ENCODE results near the gene KIRREL3. TPM values are rescaled to one million over a fixed set of nuclear protein-coding genes. Genes with fewer than 3 reads are reported as not detected.

Gene KIRREL3
- total and polyA plus RNA-seq, 2 of the 8 experiments (the other 6 are each of a cell fraction or from before 2014, with no cell fraction given) = 0.29 to 0.32 TPM

- TF ChIP-seq CHD7 (IDR thresholded peaks at IDR 0.05; ENCODE audit: insufficient replicate concordance, low read length) = no peak
Measured at GRCh38 chr11:126755526-126755925, 245.0 kb downstream of the KIRREL3 start (continued).

Measured in H1 (cell line).